CD4-positive, alpha-beta T cell treated with Interleukin-1 beta for 1 hour (primary cell): ENCODE data around the gene PIK3R2.

Experiments used
- DNase-seq, 2 donors: peaks; one replicate each; pipeline ENCODE4 v3.0.0-alpha.2; 2020 to 2022

The PIK3R2 gene

DNA sequence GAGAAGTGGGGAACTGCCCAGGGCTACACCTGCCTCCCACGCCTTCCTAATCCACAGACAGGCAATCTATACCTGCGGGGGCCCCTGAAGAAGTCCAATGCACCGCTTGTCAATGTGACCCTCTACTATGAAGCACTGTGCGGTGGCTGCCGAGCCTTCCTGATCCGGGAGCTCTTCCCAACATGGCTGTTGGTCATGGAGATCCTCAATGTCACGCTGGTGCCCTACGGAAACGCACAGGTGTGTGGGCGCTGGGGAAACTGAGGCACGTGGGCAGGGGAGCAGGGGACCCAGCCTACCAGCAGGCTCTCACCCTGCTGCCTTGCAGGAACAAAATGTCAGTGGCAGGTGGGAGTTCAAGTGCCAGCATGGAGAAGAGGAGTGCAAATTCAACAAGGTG, 22.0 kb downstream of the PIK3R2 start:
- no peak for DNase-seq

DNA sequence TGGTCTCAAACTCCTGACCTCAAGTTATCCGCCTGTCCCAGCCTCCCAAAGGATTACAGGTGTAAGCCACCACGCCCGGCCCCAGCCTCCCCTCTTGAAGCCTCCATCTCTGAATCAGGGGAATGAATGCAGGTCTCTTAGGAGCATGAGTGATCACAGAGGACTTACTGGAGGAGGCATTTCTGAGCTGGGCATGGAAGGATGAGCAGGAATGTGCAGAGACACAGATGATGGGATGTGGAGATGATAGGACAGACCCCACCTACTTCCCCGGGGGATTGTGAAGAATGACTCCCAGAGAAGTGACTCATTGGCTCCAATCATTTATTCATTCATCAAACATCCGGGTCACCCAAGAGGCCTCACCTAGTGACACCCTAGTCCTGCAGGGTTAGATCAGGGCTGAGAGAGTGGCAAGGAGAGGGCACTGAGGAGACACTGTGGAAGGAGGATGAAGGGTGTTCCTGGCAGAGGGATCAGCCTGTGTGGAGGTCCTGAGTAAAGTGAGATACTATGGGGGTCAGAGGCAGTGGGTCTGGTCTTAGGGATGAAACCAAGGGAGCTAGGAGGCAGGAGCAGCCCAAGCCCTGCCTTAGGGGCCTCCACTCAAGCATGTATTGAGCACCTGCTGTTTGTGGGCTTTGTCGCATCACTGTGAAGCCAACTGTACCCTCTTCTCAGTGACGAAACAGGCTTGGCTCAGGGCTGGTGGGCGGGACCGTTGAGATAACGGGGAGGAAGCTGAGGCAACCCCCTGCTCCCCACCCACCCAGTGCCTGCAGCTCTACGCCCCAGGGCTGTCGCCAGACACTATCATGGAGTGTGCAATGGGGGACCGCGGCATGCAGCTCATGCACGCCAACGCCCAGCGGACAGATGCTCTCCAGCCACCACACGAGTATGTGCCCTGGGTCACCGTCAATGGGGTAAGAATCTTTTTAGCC, 23.7 kb downstream of the PIK3R2 start:
- DNase-seq, result no peak

DNA sequence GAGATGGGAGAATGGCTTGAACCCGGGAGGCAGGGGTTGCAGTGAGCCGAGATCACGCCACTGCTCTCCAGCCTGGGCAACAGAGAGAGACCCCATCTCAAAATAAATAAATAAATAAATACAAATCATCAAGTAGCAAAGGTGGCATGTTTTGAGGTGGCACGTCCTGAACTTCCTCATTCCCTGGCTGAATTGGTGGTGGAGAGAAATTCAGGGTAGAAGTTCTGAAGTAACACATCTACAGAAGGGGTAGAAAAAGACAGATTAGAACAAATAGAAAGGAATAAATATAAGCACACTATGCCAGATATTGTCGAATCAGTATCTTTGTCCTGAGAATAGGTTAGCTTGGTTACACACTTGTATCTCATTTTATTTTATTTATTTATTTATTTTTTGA, 27.0 kb downstream of the PIK3R2 start:
- DNase-seq, result no peak

DNA sequence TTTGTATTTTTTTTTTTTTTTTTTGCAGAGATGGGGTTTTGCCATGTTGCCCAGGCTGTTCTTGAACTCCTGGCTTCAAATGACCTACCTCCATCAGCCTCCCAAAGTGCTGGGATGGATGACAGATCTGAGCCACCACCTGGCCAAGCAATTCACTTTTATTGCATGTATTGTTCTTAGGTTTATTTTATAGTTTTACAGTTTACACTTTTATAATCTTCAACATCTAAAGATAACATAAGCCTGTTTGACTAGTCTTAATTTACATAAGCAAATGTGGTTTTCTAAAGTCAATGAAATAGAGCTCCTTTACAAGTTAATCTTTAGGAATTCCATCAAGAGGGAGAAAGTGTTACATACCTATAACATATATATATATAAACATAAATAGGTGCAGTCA, 30.6 kb downstream of the PIK3R2 start:
- no peak for DNase-seq

DNA sequence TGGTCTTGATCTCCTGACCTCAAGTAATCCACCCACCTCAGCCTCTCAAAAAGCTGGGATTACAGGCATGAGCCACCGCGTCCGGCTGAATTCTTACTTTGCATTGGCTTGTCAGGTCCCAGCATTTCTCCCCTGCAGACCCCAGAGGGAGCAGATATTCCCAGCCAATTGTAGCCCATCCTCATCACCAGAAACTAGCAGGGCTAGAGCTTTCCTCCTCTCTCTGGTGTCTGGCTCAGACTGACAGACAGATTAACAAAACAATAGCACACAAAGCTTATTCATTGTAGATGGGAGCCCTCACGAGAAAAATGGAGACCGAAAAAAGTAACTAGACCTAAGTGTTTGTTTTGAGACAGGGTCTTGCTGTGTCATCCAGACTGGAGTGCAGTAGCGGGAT, 32.6 kb downstream of the PIK3R2 start:
- no peak for DNase-seq

DNA sequence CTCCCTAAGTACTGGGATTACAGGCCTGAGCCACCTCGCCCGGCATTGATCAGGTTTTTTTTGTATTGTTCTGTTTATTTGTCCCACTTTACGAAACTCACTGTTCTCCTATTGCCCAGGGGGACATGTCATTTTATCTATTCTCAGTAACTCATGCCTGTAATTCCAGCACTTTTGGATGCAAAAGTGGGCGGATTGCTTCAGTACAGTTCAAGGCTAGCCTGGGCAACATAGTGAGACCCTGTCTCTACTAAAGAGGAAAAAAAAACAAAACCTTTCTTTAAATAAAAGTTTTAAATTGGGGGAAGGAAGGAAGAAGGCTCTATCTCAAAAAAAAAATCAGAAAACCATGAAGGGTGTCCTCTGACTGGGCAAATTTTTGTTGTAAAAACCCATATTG, 37.3 kb downstream of the PIK3R2 start:
- DNase-seq, result no peak

DNA sequence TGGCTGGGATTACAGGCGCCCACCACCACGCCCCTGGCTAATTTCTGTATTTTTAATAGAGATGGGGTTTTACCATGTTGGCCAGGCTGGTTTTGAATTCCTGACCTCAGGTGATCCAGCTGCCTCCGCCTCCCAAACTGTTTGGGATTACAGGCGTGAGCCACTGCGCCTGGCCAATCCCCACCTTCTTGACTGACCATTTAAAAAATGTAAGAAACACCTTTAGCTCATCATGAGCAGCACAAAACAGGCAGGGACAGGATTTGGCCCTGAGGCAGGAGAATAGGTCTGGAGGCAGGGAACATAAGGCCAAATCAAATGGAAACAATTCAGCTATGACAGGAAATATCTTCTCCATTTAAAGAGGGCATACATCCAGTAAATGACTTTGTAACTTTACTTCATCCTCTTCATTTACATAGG, 38.7 kb downstream of the PIK3R2 start:
- DNase-seq, result no peak

DNA sequence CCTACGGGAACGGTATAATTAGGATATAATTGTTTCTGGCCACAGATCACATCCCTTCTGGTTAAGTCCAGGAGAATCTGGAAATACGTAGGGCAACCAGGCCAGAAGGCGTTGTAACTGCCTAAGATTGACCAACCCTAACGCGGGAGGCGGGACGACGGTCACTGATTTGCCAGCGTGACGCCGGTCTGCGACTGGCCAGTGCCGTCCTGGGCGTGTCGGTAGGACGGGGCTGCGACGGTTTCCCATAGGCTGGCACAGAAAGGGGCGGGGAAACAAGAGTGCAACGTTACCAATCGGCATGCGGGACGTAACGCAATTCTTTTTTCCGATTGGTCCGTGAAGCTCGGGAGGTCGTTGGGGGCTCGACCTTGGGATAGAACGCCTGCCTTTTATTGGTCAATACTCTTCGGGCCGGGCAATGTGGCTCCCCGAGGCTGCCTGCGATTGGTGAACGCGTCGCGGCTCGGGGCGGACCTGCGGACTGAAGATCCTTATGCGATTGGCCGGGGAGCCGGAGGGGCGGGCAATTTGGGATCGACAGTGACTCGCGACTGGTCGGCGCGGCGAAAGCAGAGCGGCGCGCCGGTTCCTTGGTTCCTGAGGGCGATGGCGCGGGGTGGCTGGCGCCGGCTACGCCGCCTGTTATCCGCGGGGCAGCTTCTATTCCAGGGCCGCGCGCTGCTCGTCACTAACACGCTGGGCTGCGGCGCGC, 39.9 kb downstream of the PIK3R2 start, which contains the start of gene MPV17L2:
Gene MPV17L2, plus strand, starts transcription at position 546 of the 715 bp plus-strand sequence. Its CDS starts 64 bp downstream, at position 610.
- peak; percentile 100 for DNase-seq

DNA sequence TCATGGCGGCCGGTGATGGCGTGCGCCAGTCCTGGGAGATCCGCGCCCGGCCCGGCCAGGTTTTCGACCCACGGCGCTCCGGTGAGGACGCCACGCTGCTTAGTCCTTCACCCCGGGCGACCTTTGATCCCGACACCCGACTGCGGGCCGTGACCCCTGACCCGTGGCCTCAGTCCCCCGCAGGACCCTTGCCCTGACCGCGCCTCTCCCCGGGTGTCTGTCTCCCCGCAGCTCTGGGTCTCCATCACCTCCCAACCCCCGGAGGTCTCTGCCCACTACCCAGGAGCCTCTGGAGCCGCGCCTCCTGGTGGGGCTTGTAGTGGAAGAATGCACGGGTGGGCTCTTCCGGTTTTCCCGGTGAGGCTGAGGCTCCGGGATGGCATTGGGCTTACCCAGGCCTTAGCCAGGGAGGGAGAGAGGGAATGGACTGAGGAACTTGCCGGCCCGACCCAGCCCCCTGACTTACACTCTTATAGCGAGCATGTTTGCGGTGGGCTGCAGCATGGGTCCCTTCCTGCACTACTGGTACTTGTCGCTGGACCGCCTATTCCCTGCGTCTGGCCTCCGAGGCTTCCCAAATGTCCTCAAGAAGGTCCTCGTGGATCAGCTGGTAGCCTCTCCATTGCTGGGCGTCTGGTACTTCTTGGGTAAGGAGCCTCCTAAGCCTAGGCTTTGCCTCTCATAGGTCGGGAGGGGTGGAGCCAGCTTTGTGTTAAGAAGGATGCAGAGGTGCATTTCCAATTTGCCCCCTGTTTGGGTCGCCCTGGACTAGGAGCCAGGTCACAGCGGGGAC, 40.6 kb downstream of the PIK3R2 start:
- no peak for DNase-seq

DNA sequence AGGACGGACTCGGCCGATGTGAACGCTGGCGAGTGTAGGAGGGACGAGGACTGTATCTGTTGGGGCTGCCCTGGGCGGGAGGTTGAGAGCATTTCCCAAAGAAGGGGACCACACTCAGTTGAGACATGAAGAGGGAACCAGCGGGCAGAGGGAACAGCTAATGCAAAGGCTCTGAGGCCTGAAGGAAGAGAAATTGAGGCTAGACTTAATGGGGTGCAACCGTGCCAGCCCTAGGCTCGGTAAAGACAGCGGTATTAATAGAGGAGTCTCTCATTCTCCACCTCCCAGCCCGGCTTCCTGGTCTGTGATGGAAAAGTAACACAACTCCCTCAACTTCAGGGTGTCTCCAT, 41.2 kb downstream of the PIK3R2 start:
- no peak for DNase-seq

DNA sequence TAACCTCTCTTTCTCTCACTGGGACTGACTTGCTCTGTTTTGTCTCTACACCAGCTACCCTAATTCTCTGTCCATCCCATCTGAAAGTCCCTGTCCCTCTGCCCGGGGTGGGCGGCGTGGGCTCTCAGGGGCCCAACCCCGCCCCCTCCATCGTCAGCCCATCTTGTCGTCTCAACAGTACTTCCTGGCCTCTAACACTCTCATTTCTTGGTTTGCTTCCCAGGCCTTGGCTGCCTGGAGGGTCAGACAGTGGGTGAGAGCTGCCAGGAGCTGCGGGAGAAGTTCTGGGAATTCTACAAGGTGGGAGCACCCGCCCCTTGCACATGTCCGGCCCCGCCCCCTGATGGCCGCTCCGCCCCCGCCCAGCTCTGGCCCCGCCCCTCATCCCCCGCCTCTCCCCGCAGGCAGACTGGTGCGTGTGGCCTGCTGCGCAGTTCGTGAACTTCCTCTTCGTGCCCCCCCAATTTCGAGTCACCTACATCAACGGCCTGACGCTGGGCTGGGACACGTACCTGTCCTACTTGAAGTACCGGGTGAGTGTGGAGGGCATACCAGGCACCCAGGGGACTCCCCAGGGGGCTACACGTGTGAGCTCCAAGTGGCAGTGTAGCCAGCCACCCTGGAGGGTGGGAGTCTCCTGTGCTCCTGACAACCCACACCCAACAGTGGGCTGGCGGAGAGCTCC, 41.7 kb downstream of the PIK3R2 start:
- peak; percentile 40 to 70 for DNase-seq

DNA sequence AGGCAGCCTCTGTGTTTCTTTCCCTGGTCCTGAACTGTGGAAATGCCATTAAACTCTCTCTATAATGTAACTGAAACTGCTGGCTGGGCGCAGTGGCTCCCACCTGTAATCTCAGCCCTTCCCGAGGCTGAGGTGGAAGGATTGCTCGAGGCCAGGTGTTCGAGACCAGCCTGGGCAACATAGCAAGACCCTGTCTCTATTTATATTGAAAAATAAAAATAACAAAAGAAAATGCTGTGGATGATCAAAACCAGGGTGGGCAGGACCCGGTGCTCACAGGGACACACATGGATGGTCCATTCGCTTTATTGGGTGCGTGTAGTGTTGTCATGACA, 43.5 kb downstream of the PIK3R2 start:
- no peak for DNase-seq

DNA sequence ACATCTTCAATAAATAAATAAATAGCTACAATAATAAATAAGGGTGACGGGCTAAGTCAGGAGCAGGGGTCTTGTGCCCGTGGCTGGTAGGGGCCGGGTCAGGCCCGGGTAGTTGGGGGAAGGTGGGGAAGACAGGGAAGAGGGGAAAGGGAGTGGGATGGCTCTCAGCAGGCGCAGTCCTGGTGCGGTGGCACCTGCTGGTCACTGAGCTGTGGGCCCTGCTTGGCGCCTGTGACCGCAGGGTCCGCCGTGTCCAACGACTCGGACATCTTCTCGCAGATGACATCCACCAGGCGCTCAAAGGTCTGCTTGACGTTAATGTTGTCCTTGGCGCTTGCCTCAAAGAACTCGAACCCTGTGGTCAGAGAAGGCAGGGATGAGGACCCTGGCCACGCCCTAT, 44.3 kb downstream of the PIK3R2 start:
- no peak for DNase-seq

DNA sequence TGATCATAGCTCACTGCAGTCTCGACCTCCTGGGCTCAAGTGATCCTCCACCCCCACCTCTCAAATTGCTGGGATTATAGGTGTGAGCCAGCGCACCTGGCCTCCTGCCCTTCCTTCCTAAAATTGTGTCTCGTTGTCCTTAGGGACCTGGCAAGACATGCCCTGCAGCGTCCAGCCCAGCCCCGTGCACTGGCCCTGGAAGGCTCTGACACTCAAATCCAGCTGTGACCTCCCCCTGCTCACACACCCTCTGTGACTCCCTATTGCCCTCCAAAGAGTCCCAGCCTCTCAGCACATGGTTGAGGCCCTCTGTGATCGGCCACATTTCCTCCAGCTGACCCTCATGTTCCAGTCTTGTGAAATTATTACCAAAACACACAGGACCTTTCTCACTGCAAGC, 45.0 kb downstream of the PIK3R2 start:
- no peak for DNase-seq

DNA sequence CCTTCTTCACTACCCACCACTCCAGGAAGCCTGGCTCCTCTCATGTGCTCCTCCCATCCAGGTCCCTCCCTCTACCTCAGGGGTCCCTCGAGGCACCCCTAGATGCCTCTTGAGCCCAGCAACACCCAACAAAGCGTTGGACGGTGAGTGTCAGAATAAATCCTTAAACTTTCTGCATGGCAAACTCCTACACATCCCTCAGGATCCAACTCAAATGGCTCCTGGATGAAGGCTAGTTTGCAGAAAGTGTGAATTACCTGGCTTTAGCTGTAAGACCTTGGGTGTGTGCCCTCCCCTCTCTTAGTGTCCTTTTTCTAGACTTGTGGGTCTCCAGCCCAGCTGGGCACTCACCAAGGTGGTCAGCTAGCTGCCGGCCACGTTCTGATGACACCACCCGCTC, 45.4 kb downstream of the PIK3R2 start:
- no peak for DNase-seq

DNA sequence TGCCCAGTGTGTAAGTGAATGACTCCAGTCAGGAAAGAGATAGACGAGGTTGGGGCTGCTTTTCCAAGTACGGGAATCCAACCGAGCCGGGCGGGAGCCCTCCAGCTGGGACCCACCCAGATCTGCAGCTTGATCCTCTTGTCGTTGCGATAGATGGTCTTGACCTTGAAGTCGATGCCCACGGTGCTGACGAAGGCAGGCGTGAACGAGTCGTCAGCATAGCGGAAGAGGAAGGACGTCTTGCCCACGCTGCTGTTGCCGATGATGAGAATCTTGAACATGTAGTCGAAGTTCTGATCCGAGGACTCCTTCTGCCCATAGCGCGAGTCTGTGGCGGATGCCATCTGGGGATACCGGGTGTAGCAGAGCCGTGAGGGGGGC, 49.4 kb downstream of the PIK3R2 start:
- no peak for DNase-seq

DNA sequence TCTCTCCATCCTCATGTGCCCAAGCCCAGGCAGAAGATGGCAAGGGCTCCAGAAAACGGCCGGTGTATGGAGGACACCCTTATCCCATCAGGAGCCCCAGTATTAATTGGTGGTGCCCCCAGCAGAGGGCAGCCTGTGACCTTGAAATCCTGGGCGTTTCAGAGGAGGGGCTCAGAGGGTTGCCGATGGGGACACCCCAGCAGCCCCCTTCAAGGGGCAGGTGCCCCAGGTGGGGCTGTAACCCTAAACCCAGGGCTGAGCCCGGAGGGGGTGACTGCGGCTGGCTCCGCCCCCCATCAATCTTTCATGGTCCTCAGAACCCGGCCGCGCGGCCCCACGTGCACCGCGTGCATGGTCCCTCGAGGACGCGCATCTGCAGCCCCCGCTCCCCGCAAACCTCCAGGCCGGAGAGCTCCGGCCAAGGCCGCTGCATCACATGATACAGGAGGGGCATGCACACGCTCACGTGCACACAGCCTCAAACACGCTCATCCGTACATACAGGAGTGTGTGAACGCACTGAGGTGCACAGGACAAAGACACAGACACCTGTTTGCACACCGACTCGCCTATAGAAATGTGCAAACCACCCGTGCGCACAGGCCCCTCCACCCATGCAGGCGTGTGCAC, 49.9 kb downstream of the PIK3R2 start:
- peak in 1 of 2 donors; percentile 39 for DNase-seq

DNA sequence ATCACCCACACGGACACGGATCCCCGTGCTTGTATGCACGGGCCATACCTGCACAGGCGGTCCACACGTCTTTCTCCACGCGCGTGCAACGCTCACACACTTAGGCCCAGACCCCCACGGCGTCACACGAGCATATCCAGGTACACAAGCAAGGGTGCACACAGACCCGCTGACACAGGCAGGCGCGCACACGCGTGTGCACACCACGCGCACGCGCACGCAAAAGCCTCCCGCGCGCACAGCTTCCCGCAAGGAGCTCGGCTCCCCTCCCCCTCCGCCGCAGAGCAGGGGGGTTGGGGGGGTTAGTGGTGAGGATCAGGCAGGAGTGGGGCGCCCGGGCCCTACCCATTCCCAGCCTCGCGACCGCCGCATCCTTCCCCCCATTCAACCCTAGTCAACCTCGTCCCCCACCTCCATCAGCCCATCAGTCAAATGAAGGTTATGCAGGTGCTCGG, 50.5 kb downstream of the PIK3R2 start:
- peak in 1 of 2 donors; percentile 51 for DNase-seq

DNA sequence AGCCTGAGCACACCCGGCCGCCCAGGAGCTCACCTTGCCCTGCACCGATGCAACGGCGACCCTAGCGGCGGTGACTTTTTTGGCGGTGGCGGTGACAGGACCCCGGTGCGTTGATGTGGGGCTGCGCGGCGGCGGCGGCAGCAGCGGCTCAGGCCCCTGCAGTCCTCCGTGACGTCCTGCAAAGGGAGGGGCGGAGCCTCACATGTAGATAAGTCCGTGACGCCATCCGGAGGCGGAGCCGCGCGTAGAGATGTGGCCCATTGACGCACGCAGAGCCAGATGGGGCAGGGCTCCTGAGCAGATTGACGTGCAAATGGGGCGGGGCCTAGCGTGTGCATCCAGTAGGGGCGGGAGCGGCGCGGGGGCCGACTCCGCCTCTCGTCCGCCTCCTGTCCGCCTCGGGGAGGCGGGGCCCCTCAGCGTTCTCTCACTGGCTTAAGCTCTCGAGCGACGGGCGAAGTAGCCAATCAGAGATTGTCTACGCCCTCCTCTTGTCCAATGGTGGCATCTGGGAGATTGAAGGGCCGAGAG, 51.0 kb downstream of the PIK3R2 start, which contains the start of gene RAB3A:
Gene RAB3A, minus strand, starts transcription at position 180 of the 531 bp plus-strand sequence. CDS start 1,302 bp downstream, outside the sequence.
- DNase-seq, result peak; percentile 99 to 100

DNA sequence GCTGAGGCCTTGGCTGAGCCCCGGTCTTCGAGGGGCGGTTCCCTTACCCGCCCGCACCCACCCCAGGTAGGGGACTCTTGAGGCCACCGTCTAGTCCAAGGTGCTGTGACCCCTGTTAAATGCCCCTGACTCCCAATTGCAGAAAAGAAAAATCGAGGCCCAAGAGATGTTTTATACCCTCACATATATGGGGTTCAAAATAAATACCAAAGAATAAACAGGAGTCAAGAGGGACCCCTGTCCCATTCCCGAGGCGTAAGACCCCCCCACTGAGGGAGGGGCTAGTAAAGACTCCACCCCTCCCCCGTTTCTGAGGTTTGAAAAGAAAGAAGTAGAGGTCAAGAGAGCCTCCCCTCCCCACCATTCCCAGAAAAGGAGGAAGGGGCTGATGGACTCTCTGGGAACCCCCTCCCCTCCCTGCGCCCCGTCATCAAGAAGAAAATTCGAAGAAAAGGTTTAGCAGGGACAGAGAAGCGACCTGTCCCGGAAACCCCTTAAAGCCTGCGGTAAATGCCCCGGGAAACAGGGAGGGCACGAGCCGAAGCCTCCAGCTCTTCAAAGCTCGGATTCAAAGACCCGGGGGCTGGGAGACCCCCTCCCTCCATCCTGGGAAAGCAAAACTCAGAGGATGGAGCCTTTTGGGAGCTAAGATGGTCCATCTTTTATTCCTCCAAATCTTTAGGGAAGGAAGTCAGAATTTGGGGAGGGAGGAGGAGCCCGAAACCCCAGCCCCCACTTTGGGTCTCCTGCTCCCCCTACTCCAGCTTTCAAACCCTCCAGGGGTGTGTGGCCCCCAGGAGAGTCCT, 51.6 kb downstream of the PIK3R2 start:
- DNase-seq, result no peak
